GF-D8 (cell line): ENCODE results near the gene TRAPPC10.

Experiments
- DNase-seq: peaks from one replicate; lab custom pipeline; 2025; lab: John Stamatoyannopoulos, UW

Gene TRAPPC10, protein sequence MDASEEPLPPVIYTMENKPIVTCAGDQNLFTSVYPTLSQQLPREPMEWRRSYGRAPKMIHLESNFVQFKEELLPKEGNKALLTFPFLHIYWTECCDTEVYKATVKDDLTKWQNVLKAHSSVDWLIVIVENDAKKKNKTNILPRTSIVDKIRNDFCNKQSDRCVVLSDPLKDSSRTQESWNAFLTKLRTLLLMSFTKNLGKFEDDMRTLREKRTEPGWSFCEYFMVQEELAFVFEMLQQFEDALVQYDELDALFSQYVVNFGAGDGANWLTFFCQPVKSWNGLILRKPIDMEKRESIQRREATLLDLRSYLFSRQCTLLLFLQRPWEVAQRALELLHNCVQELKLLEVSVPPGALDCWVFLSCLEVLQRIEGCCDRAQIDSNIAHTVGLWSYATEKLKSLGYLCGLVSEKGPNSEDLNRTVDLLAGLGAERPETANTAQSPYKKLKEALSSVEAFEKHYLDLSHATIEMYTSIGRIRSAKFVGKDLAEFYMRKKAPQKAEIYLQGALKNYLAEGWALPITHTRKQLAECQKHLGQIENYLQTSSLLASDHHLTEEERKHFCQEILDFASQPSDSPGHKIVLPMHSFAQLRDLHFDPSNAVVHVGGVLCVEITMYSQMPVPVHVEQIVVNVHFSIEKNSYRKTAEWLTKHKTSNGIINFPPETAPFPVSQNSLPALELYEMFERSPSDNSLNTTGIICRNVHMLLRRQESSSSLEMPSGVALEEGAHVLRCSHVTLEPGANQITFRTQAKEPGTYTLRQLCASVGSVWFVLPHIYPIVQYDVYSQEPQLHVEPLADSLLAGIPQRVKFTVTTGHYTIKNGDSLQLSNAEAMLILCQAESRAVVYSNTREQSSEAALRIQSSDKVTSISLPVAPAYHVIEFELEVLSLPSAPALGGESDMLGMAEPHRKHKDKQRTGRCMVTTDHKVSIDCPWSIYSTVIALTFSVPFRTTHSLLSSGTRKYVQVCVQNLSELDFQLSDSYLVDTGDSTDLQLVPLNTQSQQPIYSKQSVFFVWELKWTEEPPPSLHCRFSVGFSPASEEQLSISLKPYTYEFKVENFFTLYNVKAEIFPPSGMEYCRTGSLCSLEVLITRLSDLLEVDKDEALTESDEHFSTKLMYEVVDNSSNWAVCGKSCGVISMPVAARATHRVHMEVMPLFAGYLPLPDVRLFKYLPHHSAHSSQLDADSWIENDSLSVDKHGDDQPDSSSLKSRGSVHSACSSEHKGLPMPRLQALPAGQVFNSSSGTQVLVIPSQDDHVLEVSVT

DNA sequence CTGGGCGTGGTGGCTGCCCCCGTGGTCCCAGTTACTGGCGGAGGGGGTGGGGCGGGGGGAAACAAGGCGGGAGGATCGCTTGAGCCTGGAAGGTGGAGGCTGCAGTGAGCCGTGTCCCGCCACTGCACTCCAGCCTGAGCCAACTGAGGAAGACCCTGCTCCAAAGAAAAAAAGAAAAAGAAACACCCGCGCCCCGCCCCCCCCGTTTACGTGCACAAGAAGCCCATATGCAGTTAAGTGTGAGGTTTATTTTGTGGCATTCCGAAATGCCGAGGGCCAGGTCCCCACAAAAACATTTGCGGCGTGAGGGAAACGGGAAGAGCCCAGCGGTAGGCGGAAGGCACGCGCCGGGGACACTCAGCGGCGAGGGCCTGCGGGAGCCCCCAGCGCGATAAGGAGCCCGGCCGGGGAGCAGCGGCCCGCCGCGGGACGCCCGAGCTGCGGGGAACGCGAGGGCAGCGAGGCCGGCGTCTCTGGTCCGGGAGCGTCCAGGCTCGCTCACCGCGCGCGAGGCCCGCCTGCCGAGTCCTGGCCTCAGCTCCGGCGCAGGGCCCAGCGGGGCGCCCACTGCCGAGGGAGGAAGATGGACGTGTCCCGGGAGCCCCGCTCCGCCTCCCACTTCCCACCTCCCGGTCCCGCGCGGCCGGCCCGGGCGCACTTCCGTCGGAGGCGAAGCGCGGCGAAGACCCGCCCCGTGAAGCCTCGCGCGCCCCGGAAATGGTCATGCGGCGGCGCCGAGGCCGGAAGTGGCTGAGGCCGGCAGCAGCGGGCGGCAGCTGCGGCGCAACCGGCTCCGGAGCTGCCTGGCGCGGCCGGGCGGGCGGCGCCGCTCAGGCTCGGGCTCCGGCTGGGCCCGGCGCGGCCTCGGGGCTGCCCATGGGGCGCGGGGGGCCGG is at the start of gene TRAPPC10:
TRAPPC10 (plus strand) TSS at position 731 of the 895 bp plus-strand sequence. CDS start 185 bp downstream, outside the sequence.
- peak; percentile 59 for DNase-seq

DNA sequence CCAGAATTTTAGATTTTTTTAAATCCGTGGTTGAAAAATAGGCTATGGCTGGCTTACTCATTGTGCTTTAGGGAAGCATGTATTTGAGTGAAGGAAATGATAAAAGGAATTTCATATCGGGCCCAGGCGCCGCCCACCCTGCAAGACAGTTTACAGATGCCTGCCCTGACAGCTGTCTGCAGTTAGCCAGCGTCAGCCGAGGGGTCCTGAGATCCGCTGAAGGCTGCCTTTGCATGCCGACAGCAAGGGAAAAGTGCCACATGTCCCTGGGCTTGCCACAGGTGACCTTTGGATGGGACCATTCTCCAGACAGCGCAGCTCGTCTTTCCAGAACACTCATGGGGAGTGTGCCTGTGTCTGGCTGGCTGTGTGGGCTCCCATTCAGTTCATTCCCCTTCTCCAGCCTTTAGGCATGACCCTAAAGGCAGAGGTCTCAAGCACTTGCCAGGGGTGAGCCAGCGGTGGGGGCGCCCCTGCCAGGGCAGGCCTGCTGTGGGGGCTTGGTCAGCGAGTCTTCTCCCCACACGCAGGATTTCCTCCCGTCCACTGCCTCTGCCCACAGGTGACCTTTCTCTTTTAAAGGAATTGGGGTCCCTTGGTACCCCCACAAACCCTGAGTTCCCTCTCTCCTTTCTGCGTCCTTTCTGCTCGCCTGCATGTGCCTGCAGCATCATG is 46.1 kb upstream of the TRAPPC10 start:
- DNase-seq: no peak

DNA sequence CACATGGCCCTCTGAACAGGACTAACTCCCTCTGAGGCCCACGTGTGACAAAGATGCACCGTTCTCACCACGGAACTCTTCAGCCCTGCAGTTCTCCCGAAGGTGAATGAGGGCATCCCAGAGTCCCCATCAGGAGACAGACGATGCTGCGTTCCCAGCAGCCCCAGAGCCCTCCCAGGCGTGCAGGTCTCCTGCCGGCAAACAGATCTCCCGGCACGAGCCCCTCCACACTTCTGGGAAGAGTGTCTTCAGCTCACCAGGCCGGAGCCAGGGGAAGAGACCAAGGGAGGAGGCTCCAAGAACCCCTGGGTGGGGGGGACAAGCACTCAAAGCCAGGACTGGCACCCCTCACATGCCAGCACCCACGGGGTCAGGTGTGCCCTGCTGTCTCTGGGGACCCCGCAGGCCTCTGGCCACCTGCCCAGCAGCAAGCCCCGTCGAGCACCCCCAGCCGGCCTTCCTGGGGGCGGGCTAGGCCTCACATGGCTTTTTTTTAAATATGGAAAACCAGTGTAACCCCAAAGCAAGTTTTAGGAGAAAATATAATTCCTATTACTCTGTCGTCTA is 45.1 kb upstream of the TRAPPC10 start:
- no peak for DNase-seq

GRCh38 chr21:43967981-43968380 is 44.1 kb upstream of the TRAPPC10 start:
- DNase-seq: no peak

- DNase-seq: no peak
Observed at GRCh38 chr21:43968410-43969114, 43.5 kb upstream of the TRAPPC10 start.

GRCh38 chr21:43969115-43969444 is 43.0 kb upstream of the TRAPPC10 start:
- DNase-seq: no peak

DNA sequence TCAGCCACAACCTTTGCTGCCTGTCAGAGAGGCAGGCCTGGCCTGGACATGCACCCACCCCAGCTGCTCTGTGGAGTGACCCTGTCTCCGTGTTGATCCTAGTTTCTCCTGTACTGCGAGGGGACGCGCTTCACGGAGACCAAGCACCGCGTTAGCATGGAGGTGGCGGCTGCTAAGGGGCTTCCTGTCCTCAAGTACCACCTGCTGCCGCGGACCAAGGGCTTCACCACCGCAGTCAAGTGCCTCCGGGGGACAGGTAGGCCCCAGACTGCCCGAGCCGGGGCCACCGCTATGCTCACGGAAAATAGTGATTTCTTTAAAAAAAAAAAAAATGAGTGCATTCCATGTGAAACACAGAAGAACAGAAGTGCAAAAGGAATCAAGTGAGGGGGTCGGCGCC is 41.6 kb upstream of the TRAPPC10 start:
- no peak for DNase-seq

DNA sequence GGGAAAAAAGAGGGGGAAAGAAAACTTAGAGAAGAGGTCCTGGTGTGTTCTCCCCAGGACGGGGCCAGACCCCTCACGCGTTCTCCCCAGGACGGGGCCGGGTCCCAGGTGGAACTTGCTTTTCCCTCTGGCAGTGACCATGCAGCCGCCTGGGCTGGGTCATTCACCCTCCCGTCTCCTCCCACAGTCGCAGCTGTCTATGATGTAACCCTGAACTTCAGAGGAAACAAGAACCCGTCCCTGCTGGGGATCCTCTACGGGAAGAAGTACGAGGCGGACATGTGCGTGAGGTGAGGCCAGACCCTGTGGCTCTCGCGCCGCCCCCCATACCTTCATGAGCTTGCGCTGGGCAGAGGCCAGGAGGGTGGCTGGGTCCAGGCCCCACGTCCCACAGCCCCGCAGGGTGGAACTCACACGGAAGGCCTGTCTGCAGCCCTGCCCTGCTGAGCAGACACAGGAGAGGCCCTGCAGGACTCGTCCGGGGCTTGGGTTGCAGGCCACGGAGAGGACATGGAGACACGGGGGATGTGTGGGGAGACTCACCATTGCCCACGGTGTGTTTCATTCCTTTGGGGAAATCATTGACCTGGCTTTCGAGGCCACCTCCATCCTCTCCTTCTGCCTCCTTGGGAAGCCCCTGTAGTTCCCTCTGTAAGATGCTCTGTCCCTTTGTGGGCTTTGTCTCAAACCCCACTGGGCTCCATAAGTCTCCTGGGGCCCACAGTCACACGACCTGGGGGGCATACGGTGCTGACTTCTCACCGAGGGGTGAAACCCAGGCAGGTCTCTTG is 40.7 kb upstream of the TRAPPC10 start:
- DNase-seq: no peak

GRCh38 chr21:43971992-43972255 is 40.2 kb upstream of the TRAPPC10 start:
- no peak for DNase-seq

DNA sequence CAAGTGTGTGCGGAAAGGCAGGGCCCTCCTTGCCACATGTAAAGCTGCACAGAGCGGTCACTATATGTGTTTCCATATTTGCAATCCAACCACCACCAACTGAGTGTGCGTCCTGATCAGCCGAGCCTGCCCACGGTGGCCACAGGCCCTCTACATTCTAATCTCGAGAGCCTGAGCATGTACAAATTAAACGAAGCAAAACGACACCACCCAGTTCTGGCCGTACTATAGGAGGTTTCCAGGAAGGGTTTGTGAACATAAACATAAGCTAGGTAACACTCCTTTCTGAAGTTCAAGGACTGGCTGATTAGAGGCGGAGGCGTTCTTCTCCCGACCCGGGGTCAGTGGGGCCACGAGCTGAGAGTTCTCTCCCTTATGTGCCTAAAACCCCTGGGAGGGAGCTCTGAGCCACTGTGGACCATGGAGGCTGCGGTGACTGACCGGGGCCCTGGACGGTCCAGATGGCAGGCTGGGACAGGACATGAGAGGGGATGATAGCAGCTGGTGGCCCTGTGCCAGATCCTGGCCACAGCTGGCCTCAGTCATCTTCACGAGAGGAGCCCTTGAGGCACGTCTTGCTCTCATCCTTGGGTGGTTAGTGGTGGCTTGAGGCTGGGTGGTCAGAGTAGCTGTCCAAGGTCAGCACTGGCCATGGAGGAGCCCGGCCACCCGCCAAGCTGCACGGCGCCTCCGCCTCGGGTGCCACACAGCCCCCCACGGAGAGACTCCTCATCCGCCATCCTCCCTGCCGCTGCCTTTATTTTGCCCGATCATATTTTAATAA is 39.1 kb upstream of the TRAPPC10 start:
- no peak for DNase-seq

GRCh38 chr21:43973634-43973955 is 38.5 kb upstream of the TRAPPC10 start:
- DNase-seq: no peak

GRCh38 chr21:43974791-43975468 is 37.2 kb upstream of the TRAPPC10 start:
- no peak for DNase-seq

DNA sequence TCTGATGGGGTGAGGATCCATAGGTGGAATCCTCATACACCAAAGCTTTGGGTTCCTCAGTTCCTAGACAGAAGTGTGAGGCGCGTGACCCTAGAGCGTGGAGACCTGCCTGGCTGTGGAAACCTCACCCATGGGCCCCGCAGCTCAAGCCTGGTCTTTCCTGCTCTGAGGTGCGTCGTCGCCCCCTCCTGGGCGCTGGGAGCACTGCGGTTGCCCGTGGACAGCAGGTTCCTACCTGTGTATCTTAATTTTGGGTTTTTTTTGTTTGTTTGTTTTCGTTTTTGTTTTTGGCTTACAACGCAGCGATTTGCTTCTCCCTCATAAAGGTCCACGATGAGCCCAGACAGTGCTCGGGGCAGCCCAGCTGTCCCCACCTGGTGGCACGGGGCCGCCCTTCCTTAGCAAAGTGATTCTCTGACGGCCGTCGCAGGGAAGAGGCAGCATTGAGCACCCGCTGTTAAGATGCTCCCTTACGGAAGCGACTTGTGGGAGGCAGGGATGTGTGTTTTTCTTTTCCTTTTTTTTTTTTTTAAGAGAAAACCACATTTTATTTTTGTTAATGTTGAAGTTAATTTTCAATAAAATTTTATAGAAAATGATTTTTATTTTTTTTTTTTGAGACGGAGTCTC is 36.5 kb upstream of the TRAPPC10 start:
- peak; percentile 10 for DNase-seq

DNA sequence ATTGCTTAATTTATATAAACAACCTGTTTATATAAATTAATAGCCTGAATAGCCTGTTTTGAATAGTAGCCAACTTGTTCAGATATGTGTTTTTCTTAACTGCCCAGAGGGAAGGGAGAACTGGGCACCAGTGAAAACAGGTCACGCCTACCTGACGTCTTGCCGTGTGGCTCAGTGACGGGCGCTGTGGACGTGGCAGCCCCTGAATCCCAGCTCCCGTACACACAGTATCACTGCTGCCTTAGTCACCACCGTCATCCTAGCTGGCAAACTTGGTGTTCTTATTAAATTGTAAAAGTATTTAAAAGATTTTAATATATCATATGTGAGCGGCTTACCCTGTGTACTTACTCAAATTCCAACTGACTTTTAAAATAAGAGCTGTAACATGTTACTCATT is 35.4 kb upstream of the TRAPPC10 start:
- no peak for DNase-seq

GRCh38 chr21:43978060-43978459 is 34.0 kb upstream of the TRAPPC10 start:
- no peak for DNase-seq

GRCh38 chr21:43979654-43980053 is 32.5 kb upstream of the TRAPPC10 start:
- DNase-seq: no peak

DNA sequence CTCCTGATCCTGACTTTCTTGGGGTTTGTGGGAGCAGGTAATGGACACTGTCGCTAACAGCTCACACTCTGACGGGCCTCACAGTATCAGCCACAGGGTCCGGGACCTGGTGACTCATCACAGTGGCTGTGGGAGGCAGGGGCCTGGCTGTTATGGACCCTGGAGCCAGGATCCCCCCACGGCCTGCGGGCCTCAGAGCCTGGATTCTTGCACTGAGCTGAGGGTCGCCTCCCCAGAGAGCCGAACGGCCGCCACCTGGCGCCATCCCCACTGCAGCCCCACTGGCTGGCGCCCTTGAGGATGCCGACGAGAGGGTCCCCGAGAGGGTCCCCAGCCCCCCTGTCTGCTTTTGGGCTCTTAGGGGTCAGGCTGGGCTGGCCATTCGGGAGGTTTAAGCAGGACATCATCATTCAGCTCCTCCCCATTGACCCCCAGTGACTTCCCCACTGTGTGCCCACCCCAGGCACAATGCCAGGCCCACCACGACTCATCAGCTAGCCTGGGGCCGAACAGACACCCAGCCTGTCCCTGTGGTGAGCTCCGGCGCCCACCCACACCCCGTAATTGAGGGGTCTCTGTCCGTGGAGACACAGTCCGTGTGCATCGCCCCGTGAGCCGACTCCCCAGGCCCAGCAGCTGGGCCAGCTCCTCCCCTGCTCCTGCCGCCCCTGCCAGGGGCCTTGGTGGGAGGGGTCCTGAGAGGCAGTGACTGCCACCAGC is 30.8 kb upstream of the TRAPPC10 start:
- no peak for DNase-seq
